ENCODE data around the gene QSOX1. TPM values are rescaled to one million over a fixed set of nuclear protein-coding genes. Genes with fewer than 3 reads are reported as not detected.

Gene QSOX1
- total RNA-seq, 1 experiment from 2014 or later: 135 TPM

GRCh38 chr1:180239145-180240096 is 84.8 kb downstream of the QSOX1 start:
- Mint-ChIP-seq H3K27me3 (ENCODE audit: low read depth) (peaks cover 39% of the 10 kb centered on the region), H3K4me3 (peak overlapping the region; percentile 82), H3K4me1 (peaks cover 86% of the 10 kb centered on the region), H3K9me3 (no peaks in the 10 kb centered on the region), H3K27ac (peak overlapping the region; percentile 97), H3K36me3 (no peaks in the 10 kb centered on the region)
- POLR2A ChIA-PET: interaction anchor here (1.2 kb wide), 1 partner anchor 865 kb away, joined by 3 read pairs; no protein-coding TSS in a partner anchor
- CTCF ChIA-PET: interaction anchor here (0.6 to 2.2 kb wide), 12 partner anchors 8 to 118 kb away, joined by 3 to 10 read pairs (median 4); partner anchors contain the start of gene LHX4
- ATAC-seq: peak; percentile 31
- TF ChIP-seq ZNF263 (CRISPR knock-in tag; IDR thresholded peaks at IDR 0.05; ENCODE audit: low read depth) (peak; percentile 71; the same call in 1 of the 2 replicates), ETV6 (CRISPR knock-in tag; IDR thresholded peaks at IDR 0.05) (peak; percentile 58; the same call in 1 of the 2 replicates), ZNF423 (CRISPR knock-in tag; IDR thresholded peaks at IDR 0.05) (peak; percentile 75), AR (CRISPR knock-in tag; IDR thresholded peaks at IDR 0.05) (no peak), RORB (CRISPR knock-in tag; IDR thresholded peaks at IDR 0.05) (no peak), KAT7 (CRISPR knock-in tag; IDR thresholded peaks at IDR 0.05; ENCODE audit: borderline replicate concordance) (no peak)
- no peak for DNase-seq (ENCODE audit: low spot score)

GRCh38 chr1:180241716-180242544 is 87.3 kb downstream of the QSOX1 start:
- peak; percentile 84; the same call in 1 of the 2 replicates for TF ChIP-seq ZNF121 (CRISPR knock-in tag; IDR thresholded peaks at IDR 0.05)
- TF ChIP-seq NFE2L1 (CRISPR knock-in tag; IDR thresholded peaks at IDR 0.05): peak; percentile 50; the same call in 1 of the 2 replicates
- TF ChIP-seq HMGA2 (CRISPR knock-in tag; IDR thresholded peaks at IDR 0.05): no peak
- TF ChIP-seq SMAD3 (CRISPR knock-in tag; IDR thresholded peaks at IDR 0.05; ENCODE audit: borderline replicate concordance): no peak
- Mint-ChIP-seq H3K27ac (no peak overlapping the region), H3K27me3 (ENCODE audit: low read depth) (peaks cover 13% of the 10 kb centered on the region), H3K4me1 (peaks cover 83% of the 10 kb centered on the region), H3K36me3 (no peaks in the 10 kb centered on the region), H3K4me3 (no peak overlapping the region), H3K9me3 (no peaks in the 10 kb centered on the region)
- CTCF ChIA-PET: interaction anchor here (0.6 to 2.0 kb wide), 8 partner anchors 8 to 258 kb away, joined by 3 to 9 read pairs (median 4); no protein-coding TSS in a partner anchor
- POLR2A ChIA-PET: interaction anchor here (0.6 kb wide), 1 partner anchor 30 kb away, joined by 3 read pairs; no protein-coding TSS in a partner anchor
- ATAC-seq: no peak
- DNase-seq (ENCODE audit: low spot score): no peak

GRCh38 chr1:180243517-180244221 is 89.0 kb downstream of the QSOX1 start:
- Mint-ChIP-seq H3K4me3 (no peak overlapping the region), H3K9me3 (no peaks in the 10 kb centered on the region), H3K4me1 (peaks cover 80% of the 10 kb centered on the region), H3K27ac (no peak overlapping the region), H3K27me3 (ENCODE audit: low read depth) (no peaks in the 10 kb centered on the region), H3K36me3 (no peaks in the 10 kb centered on the region)
- TF ChIP-seq ARID4B (CRISPR knock-in tag; IDR thresholded peaks at IDR 0.05; ENCODE audit: borderline replicate concordance) (no peak), MYBL2 (CRISPR knock-in tag; IDR thresholded peaks at IDR 0.05) (no peak), ZNF396 (CRISPR knock-in tag; IDR thresholded peaks at IDR 0.05; ENCODE audit: borderline replicate concordance) (no peak), TEAD1 (CRISPR knock-in tag; IDR thresholded peaks at IDR 0.05) (no peak), GTF2I (CRISPR knock-in tag; conservative IDR thresholded peaks at IDR 0.05) (0 out of 2 replicates have a peak, but pooled peaks have one; percentile 10)
- DNase-seq (ENCODE audit: low spot score): no peak
- ATAC-seq: 0 out of 2 replicates have a peak, but pooled peaks have one; percentile 5
- POLR2A ChIA-PET: interaction anchor here (0.8 kb wide), 1 partner anchor 18 kb away, joined by 3 read pairs; no protein-coding TSS in a partner anchor
- CTCF ChIA-PET: interaction anchor here (1.0 to 2.4 kb wide), 3 partner anchors 9 to 172 kb away, joined by 3 to 13 read pairs (median 3); no protein-coding TSS in a partner anchor

All from WTC11 (cell line).